ENCODE measurements around the gene DSCAM.
"Not testable (repeated sequence)": the region's sequence is repeated elsewhere in the genome, so short reads cannot be mapped to it uniquely, and the experiment has no call there.

The DSCAM gene

DNA sequence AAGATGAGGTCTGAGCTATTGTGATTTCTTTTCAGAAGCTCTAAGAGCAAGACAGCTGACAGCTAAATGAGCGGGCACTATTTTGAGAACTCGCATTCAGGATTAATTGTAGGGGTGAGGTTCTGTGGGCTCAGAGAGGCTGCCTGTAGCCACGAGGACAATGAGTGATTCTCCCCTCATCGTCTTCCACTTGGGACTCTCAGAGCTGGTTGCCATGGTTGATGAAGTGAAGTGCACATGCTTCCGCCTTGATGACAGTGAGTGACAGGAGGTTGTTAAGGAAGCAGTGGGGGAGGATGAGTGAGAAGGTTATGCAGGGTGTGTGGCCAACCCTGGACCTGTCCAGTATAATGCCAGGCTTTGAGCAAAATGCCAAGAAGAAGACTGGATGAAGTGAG lies 638.0 kb downstream of the DSCAM start:
- DNase-seq, result no peak

- DNase-seq, result no peak
These were observed 638.6 kb downstream of the DSCAM start for GRCh38 chr21:40208206-40208947.

- no peak for DNase-seq
These were observed 646.0 kb downstream of the DSCAM start for GRCh38 chr21:40200946-40201345.

- DNase-seq, result no peak
These were observed 646.8 kb downstream of the DSCAM start for GRCh38 chr21:40200126-40200525.

DNA sequence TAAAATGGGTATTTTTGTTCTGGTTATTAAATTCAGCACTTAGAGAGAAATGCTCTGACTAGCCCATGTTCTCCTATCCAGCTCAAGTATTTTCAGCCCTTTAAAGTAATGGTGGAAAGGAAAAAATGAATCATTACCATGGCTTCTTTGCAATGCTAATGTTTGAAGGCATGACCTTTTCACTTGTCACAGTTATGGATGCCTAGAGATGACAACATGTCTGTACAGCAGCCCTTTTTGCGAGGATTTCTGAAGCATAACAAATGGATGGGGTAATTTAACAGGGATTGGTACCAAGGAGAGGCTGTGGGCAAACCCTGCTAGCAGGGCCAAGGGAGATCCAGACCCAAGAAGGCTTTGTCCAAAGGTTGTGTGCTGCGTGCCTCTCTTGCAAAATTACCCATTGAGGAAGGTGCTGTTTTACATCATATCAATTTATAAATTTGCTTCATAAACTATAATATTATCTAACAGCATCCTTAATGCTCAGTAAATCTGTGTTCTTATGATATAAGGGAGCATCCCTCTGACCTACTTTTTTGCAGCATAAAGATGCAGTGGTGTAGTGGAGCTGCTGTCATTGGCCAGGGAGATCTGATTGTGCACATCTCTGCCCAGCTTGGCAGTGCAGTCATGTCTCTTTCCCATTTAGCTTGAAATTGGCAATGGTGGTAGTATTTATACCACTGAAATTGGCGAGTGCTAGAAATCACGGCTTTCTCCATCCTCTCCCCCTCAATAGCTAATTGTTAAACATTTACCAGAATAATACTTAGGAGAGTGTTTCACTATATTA lies 652.6 kb downstream of the DSCAM start:
- DNase-seq, result no peak

- DNase-seq, result no peak
These were observed 655.3 kb downstream of the DSCAM start for GRCh38 chr21:40191616-40192015.

- DNase-seq, result no peak
These were observed 655.8 kb downstream of the DSCAM start for GRCh38 chr21:40191196-40191595.

GRCh38 chr21:40187946-40188654 lies 658.9 kb downstream of the DSCAM start:
- DNase-seq, result no peak

GRCh38 chr21:40187244-40187643 lies 659.7 kb downstream of the DSCAM start:
- DNase-seq, result no peak

DNA sequence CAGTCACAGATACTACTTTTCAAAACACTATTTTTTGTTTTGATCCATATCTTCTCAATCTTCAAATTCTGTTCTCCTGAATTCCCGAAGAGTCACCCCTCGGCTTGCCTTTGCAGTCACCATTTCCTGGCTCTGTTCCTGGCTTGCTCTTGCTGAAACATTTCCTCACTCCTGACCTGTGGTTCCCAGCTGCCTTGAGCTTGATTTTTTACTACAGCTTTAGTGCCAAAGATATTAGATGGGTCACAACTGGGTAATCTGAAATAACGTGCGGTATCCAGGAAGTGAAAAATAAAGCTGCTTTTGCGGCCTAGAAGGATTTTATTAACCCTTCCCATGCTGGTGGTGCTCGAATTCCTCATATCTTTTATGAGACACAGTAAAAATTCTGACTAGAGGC lies 660.9 kb downstream of the DSCAM start:
- DNase-seq, result no peak

GRCh38 chr21:40185208-40185607 lies 661.8 kb downstream of the DSCAM start:
- no peak for DNase-seq

- DNase-seq, result not testable (repeated sequence)
These were observed 664.5 kb downstream of the DSCAM start for GRCh38 chr21:40182491-40182890.

DNA sequence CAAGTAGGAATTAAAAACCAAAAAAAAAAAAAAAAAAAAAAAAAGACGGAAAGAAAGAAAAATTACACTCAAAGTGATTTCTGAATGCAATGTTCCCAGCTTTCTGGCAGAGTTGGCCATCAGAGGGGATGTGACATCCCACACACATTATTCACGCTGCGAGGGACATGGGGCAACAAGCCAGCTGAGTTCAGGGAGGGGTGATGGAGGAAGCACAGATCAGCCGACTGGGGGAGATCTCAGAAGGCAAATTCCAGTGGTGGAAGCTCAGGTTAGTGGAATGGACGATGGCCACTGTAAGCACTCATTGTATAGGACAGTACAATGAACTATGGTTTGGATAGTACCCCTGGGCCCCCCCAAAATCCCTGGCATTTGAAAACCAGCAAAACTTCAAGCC lies 667.8 kb downstream of the DSCAM start:
- DNase-seq, result no peak

GRCh38 chr21:40178726-40179125 lies 668.2 kb downstream of the DSCAM start:
- no peak for DNase-seq

GRCh38 chr21:40177979-40178378 lies 669.0 kb downstream of the DSCAM start:
- no peak for DNase-seq

- no peak for DNase-seq
These were observed 670.2 kb downstream of the DSCAM start for GRCh38 chr21:40176724-40177123.

GRCh38 chr21:40173816-40174215 lies 673.1 kb downstream of the DSCAM start:
- no peak for DNase-seq

DNA sequence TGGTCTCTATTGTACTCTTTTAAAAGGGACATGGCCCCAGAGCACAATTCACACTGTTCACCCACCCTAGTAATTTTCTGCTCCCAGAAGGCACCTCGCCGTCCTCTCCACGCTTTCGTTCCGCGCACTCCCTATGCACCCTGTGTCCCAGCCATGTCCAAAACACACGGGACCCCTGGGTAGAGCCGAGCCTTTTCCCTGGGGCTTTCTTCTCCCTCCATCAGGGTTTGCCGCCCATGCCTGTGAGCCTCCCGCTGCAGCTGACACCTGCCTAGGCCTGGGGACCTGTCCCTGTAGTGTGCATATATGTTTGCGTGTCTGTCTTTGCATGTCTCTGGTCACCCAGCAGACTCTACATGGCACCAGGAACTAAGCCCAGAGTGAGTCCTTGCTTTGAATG lies 677.0 kb downstream of the DSCAM start:
- no peak for DNase-seq

DNA sequence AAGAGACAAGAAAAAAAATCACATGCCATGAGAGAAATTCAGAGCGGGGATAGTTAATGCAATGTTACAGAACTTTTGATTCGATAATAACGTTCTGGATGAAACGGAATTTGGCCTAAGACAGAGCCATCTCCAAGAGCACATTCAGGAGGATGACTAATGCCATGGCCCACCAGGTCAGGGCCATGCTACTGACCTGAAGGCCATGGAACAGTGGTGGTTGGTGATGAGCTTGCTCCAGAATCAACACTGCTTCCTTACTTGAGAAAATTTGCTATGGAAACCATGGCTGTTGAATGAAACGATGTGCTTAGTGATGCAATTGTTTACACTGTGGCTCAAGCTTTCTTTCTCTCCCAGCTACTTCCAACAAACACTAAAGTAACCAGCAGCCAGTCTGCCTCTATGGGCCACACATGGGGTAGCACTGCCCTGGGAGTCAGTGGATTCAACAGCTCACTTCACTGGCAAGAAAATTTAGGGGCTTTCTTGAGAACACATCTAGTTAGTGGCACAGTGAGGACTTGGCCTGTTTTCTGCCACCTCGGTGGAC lies 680.6 kb downstream of the DSCAM start:
- no peak for DNase-seq

- DNase-seq, result no peak
These were observed 681.2 kb downstream of the DSCAM start for GRCh38 chr21:40165773-40166070.

- no peak for DNase-seq
These were observed 681.8 kb downstream of the DSCAM start for GRCh38 chr21:40164905-40165772.

- DNase-seq, result no peak
These were observed 684.9 kb downstream of the DSCAM start for GRCh38 chr21:40162075-40162474.

GRCh38 chr21:40160911-40161310 lies 686.0 kb downstream of the DSCAM start:
- no peak for DNase-seq
